K562 (cell line): Measurements from ENCODE around the gene PRR23E. TPM values are rescaled to one million over a fixed set of nuclear protein-coding genes. Genes with fewer than 3 reads are reported as not detected.

Experiments used
- ATAC-seq: fragments of 200-7000 bp; cut with Tn5 transposase; 3 replicates; pipeline ENCODE4 v1.9.1; 2020; ENCODE audit warnings: moderate library complexity
- BruUV-seq: library from RNA; stranded (reverse); fragments of 400-500 nt; replicated peaks from 2 replicates; lab custom pipeline; 2021; lab: Mats Ljungman, UMichigan
- CTCF ChIA-PET: fragments of 300-600 bp; formaldehyde crosslinking; extraction: SDS; loops from one replicate; lab custom pipeline; 2021; ENCODE audit warnings: low intra/inter-chr PET ratio; lab: Yijun Ruan, JAX
- POLR2A ChIA-PET: fragments of 300-600, 350-650 bp; sonication (Branson Sonifier 250); formaldehyde crosslinking; extraction: SDS; loops from one replicate; lab custom pipeline; 2021; ENCODE audit warnings: antibody characterized with exemption, inconsistent platforms; lab: Yijun Ruan, JAX
- DNase-seq, 4 experiments: peaks; one replicate each; pipeline versions ENCODE4 v3.0.0 to v3.0.0-alpha.2; 2011 to 2018; ENCODE audit warnings: low spot score in 3 of 4, mixed read lengths in 3 of 4; ENCODE audit errors: extremely low read depth in 1 of 4
- FAIRE-seq: peaks from 2 replicates; lab custom pipeline; 2011; peaks lifted over from hg19 to GRCh38; lab: Jason Lieb, UNC
- H2AFZ ChIP-seq: 2 replicates; pipeline ENCODE4 v1.6.0; 2011; ENCODE audit warnings: low read depth, low read length, control low read depth, inconsistent platforms
- H3K27ac ChIP-seq: fragments of 200-600 bp; 3 replicates; pipeline ENCODE4 v1.8.0; 2011; ENCODE audit warnings: low read depth, mild to moderate bottlenecking, control low read depth, inconsistent platforms, low read length, moderate library complexity, mixed read lengths; ENCODE audit errors: extremely low read depth
- H3K27me3 ChIP-seq, 2 experiments: fragments of 300-600 bp in 1 of 2; 2 replicates in 1 of 2; 3 replicates in 1 of 2; pipeline versions ENCODE4 v1.6.0 to v1.8.0; 2011; ENCODE audit warnings: inconsistent platforms in 2 of 2, low read length in 2 of 2, mild to moderate bottlenecking in 1 of 2, mixed read lengths in 1 of 2, moderate library complexity in 1 of 2; ENCODE audit not compliant: control insufficient read depth in 2 of 2, insufficient read depth in 2 of 2
- H3K36me3 ChIP-seq: fragments of 300-600 bp; 3 replicates; pipeline ENCODE4 v1.8.0; 2011; ENCODE audit warnings: mild to moderate bottlenecking, low read length, inconsistent platforms; ENCODE audit not compliant: control insufficient read depth, insufficient read depth
- H3K4me1 ChIP-seq, 2 experiments: fragments of 200-600 bp in 1 of 2; replicated peaks in 1 of 2; 2 replicates in 1 of 2; 3 replicates in 1 of 2; pipeline versions ENCODE4 v1.5.1 to v1.8.0; 2011; ENCODE audit warnings: inconsistent platforms in 2 of 2, low read length in 2 of 2, mild to moderate bottlenecking in 1 of 2, mixed read lengths in 1 of 2, moderate library complexity in 1 of 2; ENCODE audit not compliant: control insufficient read depth in 2 of 2, insufficient read depth in 2 of 2
- H3K4me2 ChIP-seq: 2 replicates; pipeline ENCODE4 v1.6.1; 2011; ENCODE audit warnings: low read length, control low read depth, inconsistent platforms, mixed read lengths; ENCODE audit not compliant: insufficient read depth
- H3K4me3 ChIP-seq: fragments of 200-600 bp; sonication (generic), shearing (Covaris generic); 2 replicates; pipeline ENCODE4 v1.5.1; 2016; ENCODE audit warnings: control low read depth, inconsistent platforms
- H3K79me2 ChIP-seq: fragments of 200-600 bp; 3 replicates; pipeline ENCODE4 v1.8.0; 2011; ENCODE audit warnings: low read length, inconsistent platforms; ENCODE audit not compliant: control insufficient read depth, insufficient read depth
- H3K9ac ChIP-seq, 2 experiments: 2 replicates each; pipeline versions ENCODE4 v1.6.0 to v1.6.1; 2011; ENCODE audit warnings: low read depth in 2 of 2, low read length in 2 of 2, control low read depth in 1 of 2, inconsistent platforms in 1 of 2, mild to moderate bottlenecking in 1 of 2, mixed read lengths in 1 of 2; ENCODE audit not compliant: insufficient read depth in 1 of 2
- H3K9me1 ChIP-seq: one replicate; pipeline ENCODE4 v1.6.0; 2011; ENCODE audit warnings: inconsistent platforms, mild to moderate bottlenecking, low read length, moderate library complexity; ENCODE audit not compliant: control insufficient read depth, insufficient read depth
- H3K9me3 ChIP-seq: replicated peaks from 2 replicates; pipeline ENCODE4 v1.5.1; 2011; ENCODE audit warnings: low read depth, low read length, inconsistent platforms; ENCODE audit not compliant: control insufficient read depth, insufficient read depth
- H4K20me1 ChIP-seq: replicated peaks from 2 replicates; pipeline ENCODE4 v1.6.1; 2011; ENCODE audit warnings: low read length, inconsistent platforms, mixed read lengths; ENCODE audit not compliant: control insufficient read depth, insufficient read depth
- ATF1 ChIP-seq, 2 experiments: fragments of 450-650 bp in 1 of 2; IDR thresholded peaks; 2 replicates each; pipeline ENCODE4 v1.6.1; 2016; ENCODE audit warnings: missing compliant biosample characterization in 1 of 2, missing genetic modification characterization in 1 of 2
- HIVEP1 ChIP-seq: fragments of 250-450 bp; sonication (Bioruptor Pico); IDR thresholded peaks from 2 replicates; pipeline ENCODE4 v1.4.0; 2020; ENCODE audit warnings: mild to moderate bottlenecking
- WGBS: fragments of 100-300 bp; shearing (Covaris generic); methylation state at CpG from one replicate; pipeline ENCODE4 v1.1.6; 2016; ENCODE audit warnings: low coverage, mixed read lengths; ENCODE audit not compliant: insufficient coverage; ENCODE audit errors: missing lambda C conversion rate; 5-methylcytosine and 5-hydroxymethylcytosine counted together
- in situ Hi-C: fragments of 300-500 bp; cut with MboI; formaldehyde crosslinking; loops from 4 replicates; pipeline ENCODE4 v1.15.0; 2018; ENCODE audit warnings: inconsistent platforms, mixed read lengths
- intact Hi-C: fragments of 100-400 bp; cut with micrococcal nuclease; formaldehyde crosslinking; loops from 2 replicates; pipeline ENCODE4 v1.14.2; 2022
- polyA plus RNA-seq, 8 experiments: library from polyadenylated mRNA; depleted of rRNA in 4 of 8; stranded (reverse) in 5 of 8; unstranded in 3 of 8; fragments of >200 nt; fragmentation: Nextera tagmentation in 2 of 8; fragmentation: Illumina TruSeq in 1 of 8; extraction: Ambion mirVana in 2 of 8; extraction: Trizol in 1 of 8; gene quantifications; 2 replicates each; pipeline versions ENCODE4 v1.2.1 to v1.2.3, GENCODE V29; 2011 to 2014; ENCODE audit warnings: inconsistent platforms in 1 of 8, missing spikeins in 1 of 8
- total RNA-seq, 7 experiments: library from RNA; depleted of rRNA in 6 of 7; stranded (reverse); fragments of >200 nt in 6 of 7; fragmentation: Illumina TruSeq in 2 of 7; extraction: Trizol in 2 of 7; gene quantifications; 2 replicates each; pipeline versions ENCODE4 v1.2.1 to v1.2.3, GENCODE V29; 2011 to 2021; ENCODE audit warnings: low replicate concordance in 1 of 7
- TF ChIP-seq, protein P1 (sequence below): fragments of 450-650 bp; formaldehyde crosslinking; IDR thresholded peaks from 2 replicates; pipeline ENCODE4 v1.4.0; 2022; ENCODE audit warnings: missing genetic modification characterization
- TF ChIP-seq, protein P2 (sequence below): fragments of 250-450 bp; sonication (Bioruptor Pico); IDR thresholded peaks from 2 replicates; pipeline ENCODE4 v1.8.0; 2022; ENCODE audit warnings: moderate library complexity, mild to moderate bottlenecking, inconsistent platforms

The PRR23E gene
- total and polyA plus RNA-seq, 9 of the 15 experiments (the other 6 are each of a cell fraction or from before 2014, with no cell fraction given) = not detected

DNA sequence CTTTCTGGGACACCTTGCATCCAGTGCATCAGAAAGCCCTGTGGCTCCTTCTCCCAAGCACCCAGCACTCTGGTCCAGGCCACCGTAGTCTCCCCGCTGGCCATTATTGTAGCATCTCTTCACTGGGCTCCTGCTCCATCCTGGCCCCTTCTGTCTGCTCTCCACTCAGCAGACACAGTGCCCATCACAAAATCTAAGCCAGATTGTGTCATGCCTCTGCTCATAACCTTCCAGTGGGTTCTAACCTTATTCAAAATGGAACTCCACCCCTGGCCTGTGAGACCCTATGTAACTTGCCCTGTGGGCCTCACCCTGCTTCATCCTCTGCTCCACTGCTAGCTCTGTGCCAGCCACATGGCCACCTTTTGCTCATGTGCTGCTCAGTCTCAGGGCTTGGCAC, 31.7 kb upstream of the PRR23E start:
- WGBS = 0% methylated on average over 2 of the region's 2 CpGs
- H3K4me1 ChIP-seq = no peaks in the 10 kb centered on the region
- H3K9ac ChIP-seq = no peak overlapping the region
- no peaks in the 10 kb centered on the region for H4K20me1 ChIP-seq
- no peaks in the 10 kb centered on the region for H3K9me1 ChIP-seq
- POLR2A ChIA-PET = no interaction called here
- TF ChIP-seq HIVEP1 (CRISPR knock-in tag) = no peak
- TF ChIP-seq, protein P1, sequence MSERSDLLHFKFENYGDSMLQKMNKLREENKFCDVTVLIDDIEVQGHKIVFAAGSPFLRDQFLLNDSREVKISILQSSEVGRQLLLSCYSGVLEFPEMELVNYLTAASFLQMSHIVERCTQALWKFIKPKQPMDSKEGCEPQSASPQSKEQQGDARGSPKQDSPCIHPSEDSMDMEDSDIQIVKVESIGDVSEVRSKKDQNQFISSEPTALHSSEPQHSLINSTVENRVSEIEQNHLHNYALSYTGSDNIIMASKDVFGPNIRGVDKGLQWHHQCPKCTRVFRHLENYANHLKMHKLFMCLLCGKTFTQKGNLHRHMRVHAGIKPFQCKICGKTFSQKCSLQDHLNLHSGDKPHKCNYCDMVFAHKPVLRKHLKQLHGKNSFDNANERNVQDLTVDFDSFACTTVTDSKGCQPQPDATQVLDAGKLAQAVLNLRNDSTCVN (CRISPR knock-in tag) = no peak
- TF ChIP-seq ATF1 (CRISPR knock-in tag; IDR thresholded peaks at IDR 0.05) = no peak
- no peak for TF ChIP-seq ATF1 (tag; IDR thresholded peaks at IDR 0.05)
- TF ChIP-seq, protein P2, sequence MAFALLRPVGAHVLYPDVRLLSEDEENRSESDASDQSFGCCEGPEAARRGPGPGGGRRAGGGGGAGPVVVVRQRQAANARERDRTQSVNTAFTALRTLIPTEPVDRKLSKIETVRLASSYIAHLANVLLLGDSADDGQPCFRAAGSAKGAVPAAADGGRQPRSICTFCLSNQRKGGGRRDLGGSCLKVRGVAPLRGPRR = no peak
- ATAC-seq (no peak), DNase-seq (no peak), FAIRE-seq (no peak)
- no peaks in the 10 kb centered on the region for H3K27me3 ChIP-seq
- intact Hi-C loops = no loop called here
- H3K9me3 ChIP-seq = no peaks in the 10 kb centered on the region; the same call in 1 of the 2 replicates
- H3K4me2 ChIP-seq = no peak overlapping the region
- CTCF ChIA-PET = no interaction called here
- no peak overlapping the region for H3K27ac ChIP-seq
- no peaks in the 10 kb centered on the region for H3K79me2 ChIP-seq
- in situ Hi-C loops = no loop called here
- BruUV-seq = no TSS peak
- no peak overlapping the region for H3K4me3 ChIP-seq
- H2AFZ ChIP-seq = no peak overlapping the region
- H3K36me3 ChIP-seq = no peaks in the 10 kb centered on the region
